NCI-H748 (cell line): ENCODE measurements around the gene TCERG1L.

Experiments
- DNase-seq: peaks from one replicate; lab custom pipeline; 2025; ENCODE audit not compliant: unreplicated experiment; lab: John Stamatoyannopoulos, UW

TCERG1L gene

GRCh38 chr10:131050162-131050766, 261.3 kb downstream of the TCERG1L start:
- DNase-seq = no peak

DNA sequence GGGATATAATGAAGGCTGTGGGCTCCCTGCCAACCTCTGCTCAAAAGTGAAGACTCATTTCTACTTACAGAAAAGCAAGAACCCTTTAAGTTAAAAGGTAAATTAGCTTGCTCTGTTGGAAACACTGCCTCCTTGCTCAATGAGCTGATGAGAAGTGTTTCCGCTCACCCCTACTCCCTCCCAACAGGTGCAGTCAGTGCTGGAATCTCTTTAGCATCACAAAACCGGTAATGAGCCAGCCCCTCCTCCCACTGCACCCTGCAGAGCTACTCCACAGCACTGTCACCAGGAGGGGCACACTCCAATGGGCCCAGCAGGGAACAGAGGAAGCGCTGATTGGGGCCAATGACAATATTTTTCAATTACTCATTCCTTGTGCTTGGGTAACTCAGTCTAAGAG, 262.5 kb downstream of the TCERG1L start:
- DNase-seq = peak; percentile 91

- DNase-seq = no peak
These were observed 262.9 kb downstream of the TCERG1L start for GRCh38 chr10:131048606-131049005.

DNA sequence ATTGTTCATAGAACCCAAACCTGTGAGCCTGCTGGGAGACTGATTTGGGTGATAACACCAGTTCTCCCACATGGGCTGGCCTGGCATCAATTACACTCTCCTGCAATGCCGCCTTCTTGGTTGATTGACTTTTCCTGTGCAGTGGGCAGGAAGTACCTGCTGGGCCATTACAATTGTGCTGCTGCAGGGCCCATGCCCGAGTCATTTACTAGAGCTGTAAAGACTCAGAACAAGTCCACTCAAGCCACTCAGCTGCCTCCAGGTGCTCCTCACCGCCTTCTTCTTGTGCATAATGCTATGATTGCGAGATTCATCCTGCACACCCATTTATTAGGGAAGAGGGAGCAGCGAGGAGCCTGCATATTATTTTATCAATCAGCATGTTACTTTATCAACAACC, 264.0 kb downstream of the TCERG1L start:
- DNase-seq = peak; percentile 46

DNA sequence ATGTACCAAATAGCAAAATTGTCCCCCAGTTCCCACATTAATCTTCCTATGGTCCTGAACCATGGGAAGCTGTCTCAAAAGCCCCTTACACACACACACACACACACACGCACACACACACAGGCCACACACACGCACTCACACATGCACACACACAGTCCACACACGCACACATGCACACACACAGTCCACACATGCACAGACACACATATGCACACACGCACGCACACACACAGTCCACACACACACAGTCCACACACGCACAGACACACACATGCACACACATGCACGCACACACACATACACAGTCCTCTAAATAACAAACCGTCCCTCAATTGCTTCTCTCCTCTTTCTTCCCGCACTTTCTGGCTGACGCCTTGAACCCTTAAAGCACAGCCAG, 265.3 kb downstream of the TCERG1L start:
- DNase-seq = no peak

DNA sequence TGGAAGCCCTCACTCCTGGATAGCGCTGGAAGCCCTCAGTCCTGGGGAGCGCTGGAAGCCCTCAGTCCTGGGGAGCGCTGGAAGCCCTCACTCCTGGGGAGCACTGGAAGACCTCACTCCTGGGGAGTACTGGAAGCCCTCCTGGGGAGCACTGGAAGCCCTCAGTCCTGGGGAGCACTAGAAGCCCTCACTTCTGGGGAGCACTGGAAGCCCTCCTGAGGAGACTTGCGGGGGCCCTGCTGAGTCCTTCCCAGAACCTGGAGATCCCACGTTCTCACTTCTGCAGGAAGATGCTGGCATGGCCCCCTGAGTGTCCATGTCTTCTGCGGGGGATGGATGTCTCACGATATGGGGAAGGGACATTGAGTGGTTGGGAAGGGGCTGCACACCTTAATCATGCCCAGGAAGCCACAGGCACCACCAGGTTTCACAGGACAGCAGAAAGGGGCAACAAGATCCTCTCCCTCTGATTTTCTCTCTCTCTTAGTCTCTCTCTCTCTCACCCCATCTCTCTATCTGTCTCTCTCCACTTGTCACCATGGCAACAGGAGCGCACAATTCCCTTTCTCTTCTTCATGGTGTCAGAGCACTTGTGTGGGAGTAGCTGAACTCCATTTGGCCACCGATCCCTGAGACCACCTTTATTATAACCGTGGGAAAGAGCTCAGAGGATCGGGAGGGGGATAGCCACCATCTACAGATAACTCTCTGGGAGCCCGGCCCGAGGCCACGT, 267.0 kb downstream of the TCERG1L start:
- no peak for DNase-seq

DNA sequence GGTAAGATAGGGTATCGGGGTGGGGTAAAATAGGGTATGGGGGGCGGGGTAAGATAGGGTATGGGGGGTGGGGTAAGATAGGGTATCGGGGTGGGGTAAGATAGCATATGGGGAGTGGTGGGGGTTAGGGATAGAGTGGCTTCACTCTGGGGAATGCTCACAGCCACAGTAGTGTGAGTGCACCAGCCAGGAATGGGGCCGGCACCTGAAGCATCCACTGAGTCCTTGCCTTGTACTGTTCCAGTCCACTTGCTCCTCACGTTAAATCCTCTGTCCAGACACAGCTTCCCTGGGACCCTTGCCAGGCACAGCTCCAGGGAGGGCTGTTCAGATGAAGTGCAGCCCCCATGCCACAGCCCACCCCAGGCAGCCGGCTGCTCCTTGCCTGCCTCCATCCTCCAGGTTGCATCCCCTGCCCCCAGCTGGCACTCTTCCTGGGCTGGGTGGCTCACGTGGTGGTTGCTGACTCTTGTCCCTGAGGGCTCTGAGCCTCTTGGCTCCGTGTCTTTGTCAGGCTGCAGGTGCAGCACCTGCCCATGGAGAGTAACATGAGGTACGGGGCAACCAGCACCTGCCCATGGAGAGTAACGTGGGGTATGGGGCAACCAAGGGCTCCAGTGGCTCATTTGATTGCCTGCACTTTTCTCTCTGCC, 268.4 kb downstream of the TCERG1L start:
- peak; percentile 75 for DNase-seq
